ENCODE measurements around the gene ASCL5.
A peak's percentile ranks its signal among the peaks of the same experiment; 100 is the strongest.

Gene ASCL5

GRCh38 chr1:201136355-201137023 is 9.5 kb upstream of the ASCL5 start:
- DNase-seq (ENCODE audit: low read depth), result no peak

GRCh38 chr1:201134405-201134804 is 7.4 kb upstream of the ASCL5 start:
- no peak for DNase-seq (ENCODE audit: low read depth)

- no peak for DNase-seq (ENCODE audit: low read depth)
Measured at GRCh38 chr1:201131398-201131797, 4.4 kb upstream of the ASCL5 start.

- no peak for DNase-seq (ENCODE audit: low read depth)
Measured at GRCh38 chr1:201128962-201129361, 2.0 kb upstream of the ASCL5 start.

GRCh38 chr1:201128476-201128875 is 1.5 kb upstream of the ASCL5 start:
- no peak for DNase-seq (ENCODE audit: low read depth)

- no peak for DNase-seq (ENCODE audit: low read depth)
Measured at GRCh38 chr1:201127755-201128455, 921 bp upstream of the ASCL5 start.

- DNase-seq (ENCODE audit: low read depth), result no peak
Measured at GRCh38 chr1:201126463-201126831, 537 bp downstream of the ASCL5 start.

GRCh38 chr1:201125800-201126199 is 1.2 kb downstream of the ASCL5 start:
- DNase-seq (ENCODE audit: low read depth), result no peak

- no peak for DNase-seq (ENCODE audit: low read depth)
Measured at GRCh38 chr1:201125019-201125418, 2.0 kb downstream of the ASCL5 start.

GRCh38 chr1:201123866-201124265 is 3.1 kb downstream of the ASCL5 start:
- DNase-seq (ENCODE audit: low read depth), result no peak

- no peak for DNase-seq (ENCODE audit: low read depth)
Measured at GRCh38 chr1:201122321-201122957, 4.5 kb downstream of the ASCL5 start.

- no peak for DNase-seq (ENCODE audit: low read depth)
Measured at GRCh38 chr1:201119206-201120197, 7.5 kb downstream of the ASCL5 start.

- DNase-seq (ENCODE audit: low read depth), result no peak
Measured at GRCh38 chr1:201116091-201116490, 10.9 kb downstream of the ASCL5 start.

- DNase-seq (ENCODE audit: low read depth), result no peak
Measured at GRCh38 chr1:201115390-201115937, 11.5 kb downstream of the ASCL5 start.

- DNase-seq (ENCODE audit: low read depth), result peak; percentile 48
Measured at GRCh38 chr1:201114245-201115131, 12.5 kb downstream of the ASCL5 start.

- DNase-seq (ENCODE audit: low read depth), result no peak
Measured at GRCh38 chr1:201113451-201114244, 13.3 kb downstream of the ASCL5 start.

GRCh38 chr1:201112926-201113325 is 14.1 kb downstream of the ASCL5 start:
- DNase-seq (ENCODE audit: low read depth), result no peak

GRCh38 chr1:201112173-201112731 is 14.7 kb downstream of the ASCL5 start, which contains the start of gene CACNA1S:
Gene CACNA1S (minus strand): TSS chr1:201112426. CDS start chr1:201112339, 87 bp downstream.
- DNase-seq (ENCODE audit: low read depth), result no peak

- DNase-seq (ENCODE audit: low read depth), result no peak
Measured at GRCh38 chr1:201111672-201112071, 15.3 kb downstream of the ASCL5 start.
